Inferior parietal cortex (tissue), 1 donor: Measurements from ENCODE around the gene IL12B.
"Not testable (repeated sequence)": the region's sequence is repeated elsewhere in the genome, so short reads cannot be mapped to it uniquely, and the experiment has no call there.

Experiments
- DNase-seq: peaks from one replicate; pipeline ENCODE4 v3.0.0-alpha.2; 2016; ENCODE audit errors: extremely low spot score

Gene IL12B

DNA sequence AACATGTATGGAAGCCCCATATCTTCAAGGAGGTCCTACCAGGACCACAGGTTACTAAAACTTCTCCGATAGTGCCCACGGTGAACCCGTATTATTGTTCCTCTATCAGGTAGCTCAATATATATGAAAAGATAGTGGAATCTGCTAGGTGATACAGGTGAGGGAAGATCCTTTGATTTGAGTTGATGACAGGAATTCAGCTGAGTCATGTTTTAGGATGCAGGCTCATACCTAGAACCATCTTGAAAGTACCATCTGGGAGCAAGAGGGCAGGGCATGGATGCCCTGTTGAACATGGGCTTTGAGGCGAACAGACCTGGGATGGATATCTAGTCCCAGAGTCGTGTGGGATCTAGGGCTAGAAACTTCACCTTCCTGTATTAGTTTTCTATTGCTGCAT lies 35.4 kb downstream of the IL12B start:
- DNase-seq: no peak

DNA sequence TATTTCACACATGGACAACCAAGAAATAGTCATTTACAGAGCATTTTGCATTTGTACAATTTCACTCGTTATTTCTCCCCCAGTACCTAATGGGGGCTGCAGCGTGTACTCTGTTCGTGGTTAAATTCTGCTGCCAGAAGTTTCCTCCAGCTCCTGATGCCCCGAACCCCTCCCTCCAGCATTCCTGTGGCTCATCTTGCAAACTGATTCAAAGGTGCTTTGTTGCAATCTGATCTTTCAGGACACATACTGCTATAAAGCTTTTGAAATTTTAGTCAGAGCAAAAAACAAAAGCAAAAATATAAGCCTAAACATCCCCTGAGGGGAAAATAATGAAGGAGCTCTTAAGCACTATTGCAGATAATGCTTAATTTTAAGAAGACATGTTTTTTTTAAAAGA lies 39.5 kb downstream of the IL12B start:
- no peak for DNase-seq

DNA sequence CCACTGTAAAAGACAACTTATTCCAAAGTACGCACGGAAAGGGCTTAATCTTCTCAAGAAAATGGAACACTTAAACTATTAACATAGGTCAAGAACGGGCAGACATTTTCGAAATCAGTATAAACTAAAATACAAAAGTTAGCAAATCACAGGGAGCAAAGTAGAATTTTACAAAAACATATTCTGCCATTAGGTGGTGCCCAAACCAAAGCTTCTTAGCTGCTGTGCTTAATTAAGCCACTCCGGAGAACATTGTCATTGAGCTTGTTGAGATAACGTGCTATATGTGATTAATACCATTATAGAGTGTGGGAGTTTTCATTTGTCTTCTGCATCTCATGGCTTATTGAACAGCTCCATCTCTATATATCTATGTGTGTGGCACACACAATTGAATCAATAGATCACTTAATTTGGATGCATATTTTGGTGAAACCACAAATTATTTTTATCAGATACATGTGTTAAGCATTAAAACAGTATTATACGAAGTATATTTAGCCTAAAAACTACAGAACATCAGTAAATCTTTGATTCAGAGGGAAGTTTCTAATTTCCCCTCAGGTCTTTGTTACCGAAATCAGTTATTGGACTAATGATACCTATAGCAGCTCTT lies 43.8 kb downstream of the IL12B start:
- peak; percentile 65 for DNase-seq

DNA sequence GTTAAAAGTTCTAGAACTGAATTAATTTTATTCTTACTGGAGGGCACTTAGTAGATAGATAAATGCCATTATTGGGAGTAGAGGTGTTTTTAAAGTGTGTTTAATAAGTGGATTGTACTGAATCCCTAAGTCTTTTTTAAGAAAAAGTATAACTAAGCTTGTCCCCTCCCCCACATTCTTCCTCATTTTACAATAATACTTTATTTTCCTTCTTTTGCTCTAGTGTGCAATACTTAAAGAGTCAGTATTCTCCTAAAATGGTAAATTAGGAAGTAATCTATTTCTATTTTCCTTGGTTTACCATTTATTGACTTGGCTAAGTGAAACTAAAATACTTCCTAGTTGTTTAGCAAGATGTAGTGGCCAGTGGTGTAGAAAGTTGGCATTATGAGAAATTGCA lies 55.6 kb downstream of the IL12B start:
- DNase-seq: no peak

DNA sequence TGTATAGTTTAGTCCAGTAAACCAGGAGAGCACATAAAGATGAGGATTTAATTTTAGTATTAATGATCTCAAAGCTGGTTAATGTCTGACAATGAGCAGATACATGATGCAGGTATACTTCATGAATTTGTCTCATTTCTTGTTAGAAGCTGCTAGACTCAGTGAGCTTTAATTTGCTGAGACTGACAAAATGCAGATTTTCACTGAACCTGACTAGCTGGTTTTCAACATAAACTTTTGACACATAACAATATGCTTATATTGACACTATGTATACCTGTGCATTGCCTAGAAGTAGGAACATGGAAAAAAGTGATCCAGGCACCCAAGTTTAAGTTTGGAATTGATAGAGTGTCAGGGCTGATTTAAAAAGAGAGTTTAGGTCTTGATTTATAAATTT lies 56.4 kb downstream of the IL12B start:
- DNase-seq: no peak

DNA sequence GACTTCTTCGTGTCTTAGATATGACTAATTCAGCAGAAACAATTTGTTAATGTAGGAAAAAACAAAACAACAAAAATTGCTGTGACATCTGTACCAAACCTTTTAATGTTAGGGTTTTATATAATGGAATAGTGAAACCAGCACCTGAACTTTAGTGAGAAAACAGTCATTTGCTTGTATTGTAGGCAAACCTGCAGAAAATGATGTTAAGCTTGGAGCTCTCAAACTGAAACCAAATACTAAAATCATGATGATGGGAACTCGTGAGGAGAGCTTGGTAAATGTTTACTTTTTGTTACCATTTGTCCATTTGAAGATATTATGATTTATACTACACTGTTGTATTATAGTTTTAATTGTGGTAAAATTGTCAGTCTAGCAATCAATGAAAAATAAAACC lies 60.6 kb downstream of the IL12B start:
- no peak for DNase-seq

DNA sequence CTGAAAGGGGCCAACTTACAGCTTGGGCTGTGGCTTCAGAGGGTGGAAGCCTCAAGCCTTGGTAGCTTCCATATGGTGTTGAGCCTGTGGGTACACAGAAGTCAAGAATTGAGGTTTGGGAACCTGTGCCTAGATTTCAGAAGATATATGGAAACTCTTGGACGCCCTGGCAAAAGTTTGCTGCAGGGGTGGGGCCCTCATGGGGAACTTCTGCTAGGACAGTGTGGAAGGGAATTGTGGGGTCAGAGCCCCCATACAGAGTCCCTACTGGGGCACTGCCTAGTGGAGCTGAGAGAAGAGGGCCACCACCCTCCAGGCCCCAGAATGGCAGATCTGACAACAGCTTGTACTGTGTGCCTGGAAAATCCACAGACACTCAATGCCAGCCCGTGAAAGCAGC lies 63.5 kb downstream of the IL12B start:
- DNase-seq: not testable (repeated sequence)
